Ovary (tissue), 9 donors: ENCODE data around the gene ANO3. TPM values are rescaled to one million over a fixed set of nuclear protein-coding genes. Genes with fewer than 3 reads are reported as not detected.

Experiments used
- DNase-seq, 5 donors: peaks; one replicate each; pipeline ENCODE4 v3.0.0-alpha.2; 2019 to 2020
- H3K27ac ChIP-seq, 2 donors: fragments of 200-600 bp; one replicate each; pipeline versions ENCODE4 v1.5.1 to v1.8.0; 2019 to 2022
- H3K27me3 ChIP-seq: fragments of 200-600 bp; one replicate; pipeline ENCODE4 v1.8.0; 2022
- H3K36me3 ChIP-seq: fragments of 200-600 bp; sonication (generic); one replicate; pipeline ENCODE4 v1.5.1; 2019
- H3K4me1 ChIP-seq: one replicate; pipeline ENCODE4 v1.8.1; 2013; ENCODE audit warnings: mild to moderate bottlenecking, moderate library complexity; ENCODE audit not compliant: insufficient read depth
- H3K4me3 ChIP-seq: fragments of 200-600 bp; sonication (generic); one replicate; pipeline ENCODE4 v1.5.1; 2017
- H3K9me3 ChIP-seq, 2 donors: fragments of 200-600 bp in 1 of 2; sonication (generic) in 1 of 2; one replicate each; pipeline versions ENCODE4 v1.5.1 to v1.8.1; 2013 to 2019; ENCODE audit warnings: mild to moderate bottlenecking in 1 of 2, moderate library complexity in 1 of 2
- EP300 ChIP-seq: sonication (generic); formaldehyde crosslinking; IDR thresholded peaks from one replicate; pipeline ENCODE4 v1.6.1; 2017; ENCODE audit warnings: antibody characterized with exemption
- POLR2A ChIP-seq: fragments of 450-650 bp; IDR thresholded peaks from one replicate; pipeline ENCODE4 v1.6.1; 2017; ENCODE audit warnings: antibody characterized with exemption, mild to moderate bottlenecking, moderate library complexity
- WGBS, 3 donors: extraction: QIAGEN DNeasy Blood & Tissue Kit in 1 of 3; methylation state at CpG; one replicate each; pipeline versions ENCODE4 v1.1.5 to v1.1.7; 2013 to 2017; 5-methylcytosine and 5-hydroxymethylcytosine counted together
- intact Hi-C, 4 donors: fragments of 100-400 bp; cut with DNase I; formaldehyde crosslinking; loops; one replicate each; pipeline versions ENCODE4 v1.11.0 to v1.15.1; 2022 to 2023
- polyA plus RNA-seq, 2 donors: library from polyadenylated mRNA; stranded (reverse); fragments of 200-250 nt in 1 of 2; fragments of 350-450 nt in 1 of 2; fragmentation: Illumina TruSeq in 1 of 2; extraction: RNeasy Lipid Tissue Mini Kit (QIAGEN cat#74804) in 1 of 2; gene quantifications; one replicate each; pipeline ENCODE4 v1.2.3, GENCODE V29; 2013 to 2014
- total RNA-seq, 7 donors: library from RNA; depleted of rRNA in 2 of 7; stranded (reverse); fragments of >200 nt in 2 of 7; fragmentation: NEBNext Ultra II Directional in 3 of 7; extraction: Animal tissue kit (Norgen Biotek cat#: 25700) in 3 of 7; gene quantifications; one replicate each; pipeline versions ENCODE4 v1.1.0 to v1.2.4, GENCODE V29; 2016 to 2023
- TF ChIP-seq, protein P1 (sequence below), 3 donors: fragments of 450-650 bp in 2 of 3; fragments of 200-600 bp in 1 of 3; IDR thresholded peaks; one replicate each; pipeline versions ENCODE4 v1.5.1 to v1.8.0; 2016 to 2022; ENCODE audit warnings: antibody characterized with exemption in 3 of 3, mild to moderate bottlenecking in 1 of 3
- donor health status: DM: no; HTN: no; CAD: no; lungs with moderate emphysema.
- donor health status: DM: no; HTN: no; CAD: no.
- donor health status: Bipolar disorder and iron deficiency.
- donor health status: DM: yes; HTN: yes; CAD: no.
- donor health status: DM: no; HTN: no; CAD: no.
- donor health status: DM: yes; HTN: yes; CAD: no.

ANO3 gene
- total and polyA plus RNA-seq, 9 donors = under 0.01 to 0.93 (median 0.08) TPM; not detected in 1

DNA sequence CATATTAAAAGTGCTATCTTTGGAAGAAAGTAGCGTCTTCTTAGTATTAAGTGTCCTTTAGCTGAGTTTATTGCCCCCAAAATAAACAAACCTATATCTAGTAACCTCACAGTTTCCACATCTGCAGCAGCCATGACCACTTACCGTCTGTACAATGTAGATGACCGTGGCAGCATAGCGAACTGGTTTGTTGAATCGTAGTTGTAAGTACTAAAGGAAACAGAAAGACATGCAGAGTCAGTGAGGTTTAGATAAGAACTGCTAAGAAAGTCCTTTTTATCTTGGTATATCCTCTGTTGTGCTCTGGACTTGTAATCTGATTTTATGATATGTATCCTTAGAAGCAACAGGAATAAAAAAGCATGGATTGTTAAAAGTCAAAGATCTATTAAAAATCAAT, 380.6 kb downstream of the ANO3 start:
- TF ChIP-seq, protein P1, sequence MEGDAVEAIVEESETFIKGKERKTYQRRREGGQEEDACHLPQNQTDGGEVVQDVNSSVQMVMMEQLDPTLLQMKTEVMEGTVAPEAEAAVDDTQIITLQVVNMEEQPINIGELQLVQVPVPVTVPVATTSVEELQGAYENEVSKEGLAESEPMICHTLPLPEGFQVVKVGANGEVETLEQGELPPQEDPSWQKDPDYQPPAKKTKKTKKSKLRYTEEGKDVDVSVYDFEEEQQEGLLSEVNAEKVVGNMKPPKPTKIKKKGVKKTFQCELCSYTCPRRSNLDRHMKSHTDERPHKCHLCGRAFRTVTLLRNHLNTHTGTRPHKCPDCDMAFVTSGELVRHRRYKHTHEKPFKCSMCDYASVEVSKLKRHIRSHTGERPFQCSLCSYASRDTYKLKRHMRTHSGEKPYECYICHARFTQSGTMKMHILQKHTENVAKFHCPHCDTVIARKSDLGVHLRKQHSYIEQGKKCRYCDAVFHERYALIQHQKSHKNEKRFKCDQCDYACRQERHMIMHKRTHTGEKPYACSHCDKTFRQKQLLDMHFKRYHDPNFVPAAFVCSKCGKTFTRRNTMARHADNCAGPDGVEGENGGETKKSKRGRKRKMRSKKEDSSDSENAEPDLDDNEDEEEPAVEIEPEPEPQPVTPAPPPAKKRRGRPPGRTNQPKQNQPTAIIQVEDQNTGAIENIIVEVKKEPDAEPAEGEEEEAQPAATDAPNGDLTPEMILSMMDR (IDR thresholded peaks at IDR 0.05) = no peak
- TF ChIP-seq POLR2A (no peak), EP300 (no peak)
- Histone ChIP-seq H3K27ac (no peak overlapping the region), H3K27me3 (no peaks in the 10 kb centered on the region), H3K4me1 (no peaks in the 10 kb centered on the region), H3K4me3 (no peak overlapping the region), H3K36me3 (no peaks in the 10 kb centered on the region), H3K9me3 (no peaks in the 10 kb centered on the region)
- intact Hi-C loops = no loop called here
- no peak for DNase-seq
- 56 to 62% (median 62%) methylated on average over 5 of the region's 5 CpGs for WGBS, 3 donors

Other genes starting within 250 kb of the ANO3 start
- 1 to 10 TPM in 1 of 7 donors, under 1 TPM in 2, not detected in 4; 0.25 to 4.5 (median 0.56) TPM for gene MUC15, start 240.1 kb downstream of the ANO3 start, total RNA-seq
- gene MUC15, start 240.1 kb downstream of the ANO3 start, polyA plus RNA-seq = under 1 TPM in 1 of 2 donors, not detected in 1; 0.50 TPM